ENCODE measurements around the gene MAPK10.

- TF ChIP-seq SMC3 (conservative IDR thresholded peaks at IDR 0.05; ENCODE audit: insufficient read depth, low read depth, low read length) (no peak), ZNF740 (CRISPR knock-in tag; IDR thresholded peaks at IDR 0.05) (no peak), ZNF740 (tag; IDR thresholded peaks at IDR 0.05) (no peak)
Observed at GRCh38 chr4:85955620-85956292, 404.1 kb downstream of the MAPK10 start.
